B cell (primary cell): ENCODE results near the gene DVL1.

Experiments
- EZH2 ChIP-seq: IDR thresholded peaks from 2 replicates; pipeline ENCODE4 v1.6.1; 2012; ENCODE audit warnings: borderline replicate concordance, low read depth, mild to moderate bottlenecking, moderate library complexity, low read length; ENCODE audit not compliant: insufficient read depth, poor library complexity, severe bottlenecking
- TF ChIP-seq, protein P1 (sequence below): fragments of 200-600 bp; IDR thresholded peaks from one replicate; pipeline ENCODE4 v1.8.0; 2022; ENCODE audit warnings: antibody characterized with exemption, mild to moderate bottlenecking

DNA sequence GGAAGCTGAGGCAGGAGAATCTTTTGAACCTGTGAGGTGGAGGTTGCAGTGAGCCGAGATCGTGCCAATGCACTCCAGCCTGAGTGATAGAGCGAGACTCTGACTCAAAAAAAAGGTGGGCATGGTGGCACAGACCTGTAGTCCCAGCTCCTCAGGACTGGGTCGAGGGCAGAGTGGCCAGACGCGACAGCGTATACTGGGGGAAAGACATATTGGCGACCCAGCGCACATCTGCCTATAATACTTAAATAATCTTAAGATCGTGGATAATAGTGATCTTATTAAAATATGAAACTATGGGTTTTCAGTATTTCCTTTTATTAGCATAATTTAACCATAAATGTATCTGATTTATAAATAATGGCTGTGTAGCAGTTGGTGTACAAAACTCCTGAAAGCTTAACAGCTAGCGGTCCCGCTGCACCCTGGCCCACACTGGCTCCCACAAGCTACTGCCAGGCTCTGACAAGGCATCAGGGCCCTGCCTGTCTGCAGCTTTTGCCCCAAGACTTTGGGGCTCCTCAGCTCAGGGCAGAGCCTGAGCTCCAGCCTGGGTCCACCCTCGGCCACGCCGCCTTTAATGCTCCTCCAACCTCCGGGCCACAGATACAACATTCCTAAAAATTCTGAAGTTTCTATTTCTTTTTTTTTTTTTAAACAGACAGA is 28.5 kb upstream of the DVL1 start:
- TF ChIP-seq, protein P1, sequence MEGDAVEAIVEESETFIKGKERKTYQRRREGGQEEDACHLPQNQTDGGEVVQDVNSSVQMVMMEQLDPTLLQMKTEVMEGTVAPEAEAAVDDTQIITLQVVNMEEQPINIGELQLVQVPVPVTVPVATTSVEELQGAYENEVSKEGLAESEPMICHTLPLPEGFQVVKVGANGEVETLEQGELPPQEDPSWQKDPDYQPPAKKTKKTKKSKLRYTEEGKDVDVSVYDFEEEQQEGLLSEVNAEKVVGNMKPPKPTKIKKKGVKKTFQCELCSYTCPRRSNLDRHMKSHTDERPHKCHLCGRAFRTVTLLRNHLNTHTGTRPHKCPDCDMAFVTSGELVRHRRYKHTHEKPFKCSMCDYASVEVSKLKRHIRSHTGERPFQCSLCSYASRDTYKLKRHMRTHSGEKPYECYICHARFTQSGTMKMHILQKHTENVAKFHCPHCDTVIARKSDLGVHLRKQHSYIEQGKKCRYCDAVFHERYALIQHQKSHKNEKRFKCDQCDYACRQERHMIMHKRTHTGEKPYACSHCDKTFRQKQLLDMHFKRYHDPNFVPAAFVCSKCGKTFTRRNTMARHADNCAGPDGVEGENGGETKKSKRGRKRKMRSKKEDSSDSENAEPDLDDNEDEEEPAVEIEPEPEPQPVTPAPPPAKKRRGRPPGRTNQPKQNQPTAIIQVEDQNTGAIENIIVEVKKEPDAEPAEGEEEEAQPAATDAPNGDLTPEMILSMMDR = no peak
- no peak for TF ChIP-seq EZH2
